Chondrocyte (in vitro differentiated cells): ENCODE measurements around the gene TIE1. TPM values are rescaled to one million over a fixed set of nuclear protein-coding genes. Genes with fewer than 3 reads are reported as not detected.
A peak's percentile ranks its signal among the peaks of the same experiment; 100 is the strongest.

Experiments
- DNase-seq: peaks from one replicate; pipeline ENCODE4 v3.0.0; 2021; ENCODE audit warnings: mixed read lengths, low spot score
- H3K27ac Mint-ChIP-seq: one replicate; pipeline ENCODE4 v1.8.0; 2021; ENCODE audit warnings: mild to moderate bottlenecking, moderate library complexity, mixed read lengths; ENCODE audit not compliant: unreplicated experiment
- H3K27me3 Mint-ChIP-seq: 2 replicates; pipeline ENCODE4 v1.8.0; 2021; ENCODE audit warnings: low read depth, mixed read lengths
- H3K36me3 Mint-ChIP-seq: 2 replicates; pipeline ENCODE4 v1.8.0; 2021; ENCODE audit warnings: low read depth, mixed read lengths
- H3K4me1 Mint-ChIP-seq: 2 replicates; pipeline ENCODE4 v1.8.0; 2021; ENCODE audit warnings: low read depth, mild to moderate bottlenecking, mixed read lengths
- H3K4me3 Mint-ChIP-seq: one replicate; pipeline ENCODE4 v1.8.0; 2021; ENCODE audit warnings: mild to moderate bottlenecking, moderate library complexity, mixed read lengths; ENCODE audit not compliant: unreplicated experiment
- H3K9me3 Mint-ChIP-seq: 2 replicates; pipeline ENCODE4 v1.8.0; 2021; ENCODE audit warnings: low read depth, mixed read lengths
- total RNA-seq: library from RNA; stranded (reverse); gene quantifications from 3 replicates; pipeline ENCODE4 v1.2.1, GENCODE V29; 2021
- TF ChIP-seq, protein P1 (sequence below): fragments of 200-600 bp; sonication (generic); IDR thresholded peaks from 2 replicates; pipeline ENCODE4 v1.5.0; 2021; ENCODE audit warnings: antibody characterized with exemption, mild to moderate bottlenecking, moderate library complexity

TIE1 gene
- total RNA-seq, 1 donor from 2014 or later, result not detected

DNA sequence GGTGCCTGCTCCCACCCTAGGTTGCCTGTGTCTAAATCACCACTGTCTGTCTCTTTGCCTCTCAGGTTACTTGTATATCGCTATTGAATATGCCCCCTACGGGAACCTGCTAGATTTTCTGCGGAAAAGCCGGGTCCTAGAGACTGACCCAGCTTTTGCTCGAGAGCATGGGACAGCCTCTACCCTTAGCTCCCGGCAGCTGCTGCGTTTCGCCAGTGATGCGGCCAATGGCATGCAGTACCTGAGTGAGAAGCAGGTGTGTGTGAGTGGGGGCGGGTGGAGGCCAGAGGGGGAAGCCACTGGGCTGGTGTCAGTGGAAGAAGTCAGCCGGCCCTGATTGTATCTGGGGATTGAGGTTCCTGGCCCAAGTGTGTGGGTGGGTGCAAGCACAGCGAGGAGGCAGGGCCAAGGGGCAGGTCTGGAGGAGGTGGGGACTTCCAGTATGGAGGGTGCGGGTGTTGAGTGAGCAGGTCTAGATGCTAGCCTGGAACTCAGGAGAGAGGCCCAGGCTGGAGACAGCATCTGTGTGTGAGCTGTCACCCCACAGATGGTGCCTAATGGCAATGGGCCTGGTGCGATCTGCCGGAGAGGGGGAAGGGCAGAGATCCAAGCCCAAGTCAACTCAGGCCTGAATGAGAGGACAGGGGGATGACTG is 17.2 kb downstream of the TIE1 start:
- TF ChIP-seq, protein P1, sequence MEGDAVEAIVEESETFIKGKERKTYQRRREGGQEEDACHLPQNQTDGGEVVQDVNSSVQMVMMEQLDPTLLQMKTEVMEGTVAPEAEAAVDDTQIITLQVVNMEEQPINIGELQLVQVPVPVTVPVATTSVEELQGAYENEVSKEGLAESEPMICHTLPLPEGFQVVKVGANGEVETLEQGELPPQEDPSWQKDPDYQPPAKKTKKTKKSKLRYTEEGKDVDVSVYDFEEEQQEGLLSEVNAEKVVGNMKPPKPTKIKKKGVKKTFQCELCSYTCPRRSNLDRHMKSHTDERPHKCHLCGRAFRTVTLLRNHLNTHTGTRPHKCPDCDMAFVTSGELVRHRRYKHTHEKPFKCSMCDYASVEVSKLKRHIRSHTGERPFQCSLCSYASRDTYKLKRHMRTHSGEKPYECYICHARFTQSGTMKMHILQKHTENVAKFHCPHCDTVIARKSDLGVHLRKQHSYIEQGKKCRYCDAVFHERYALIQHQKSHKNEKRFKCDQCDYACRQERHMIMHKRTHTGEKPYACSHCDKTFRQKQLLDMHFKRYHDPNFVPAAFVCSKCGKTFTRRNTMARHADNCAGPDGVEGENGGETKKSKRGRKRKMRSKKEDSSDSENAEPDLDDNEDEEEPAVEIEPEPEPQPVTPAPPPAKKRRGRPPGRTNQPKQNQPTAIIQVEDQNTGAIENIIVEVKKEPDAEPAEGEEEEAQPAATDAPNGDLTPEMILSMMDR, result no peak
- Mint-ChIP-seq H3K27me3 (no peaks in the 10 kb centered on the region), H3K27ac (no peak overlapping the region), H3K9me3 (no peaks in the 10 kb centered on the region), H3K4me1 (no peaks in the 10 kb centered on the region), H3K36me3 (no peaks in the 10 kb centered on the region), H3K4me3 (no peak overlapping the region)
- DNase-seq, result peak; percentile 66

GRCh38 chr1:43318831-43319230 is 18.0 kb downstream of the TIE1 start:
- no peak for DNase-seq
- H3K4me1 Mint-ChIP-seq, result no peaks in the 10 kb centered on the region
- no peak overlapping the region for H3K4me3 Mint-ChIP-seq
- H3K9me3 Mint-ChIP-seq, result no peaks in the 10 kb centered on the region
- H3K27me3 Mint-ChIP-seq, result no peaks in the 10 kb centered on the region
- no peak overlapping the region for H3K27ac Mint-ChIP-seq
- TF ChIP-seq, protein P1, result no peak
- no peaks in the 10 kb centered on the region for H3K36me3 Mint-ChIP-seq

GRCh38 chr1:43319288-43319687 is 18.5 kb downstream of the TIE1 start:
- H3K4me1 Mint-ChIP-seq, result no peaks in the 10 kb centered on the region
- no peaks in the 10 kb centered on the region for H3K36me3 Mint-ChIP-seq

DNA sequence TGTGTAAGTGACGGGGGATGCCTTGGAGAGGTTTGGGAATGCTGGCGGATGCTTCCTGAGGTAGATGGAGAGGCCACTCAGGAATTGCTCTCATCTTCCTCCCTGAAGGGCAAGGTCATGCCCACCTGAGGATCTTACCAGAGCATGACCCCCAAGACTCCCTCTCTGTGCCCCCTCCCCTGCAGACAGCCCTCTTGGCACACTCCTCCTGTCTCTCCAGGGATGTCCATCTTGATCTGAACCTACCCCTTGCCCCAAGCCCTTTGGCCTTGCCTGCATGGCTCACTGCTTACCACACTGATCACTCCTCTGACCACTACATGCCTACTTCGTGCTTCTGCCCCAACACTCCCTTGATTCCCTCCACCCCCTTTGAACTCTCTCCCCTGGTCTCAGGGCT is 19.0 kb downstream of the TIE1 start:
- no peak overlapping the region for H3K4me3 Mint-ChIP-seq
- peaks cover 6% of the 10 kb centered on the region for H3K9me3 Mint-ChIP-seq
- no peak overlapping the region for H3K27ac Mint-ChIP-seq
- no peaks in the 10 kb centered on the region for H3K27me3 Mint-ChIP-seq
- no peaks in the 10 kb centered on the region for H3K4me1 Mint-ChIP-seq
- no peaks in the 10 kb centered on the region for H3K36me3 Mint-ChIP-seq
- TF ChIP-seq, protein P1, result no peak
- DNase-seq, result no peak

More at GRCh38 chr1:43319288-43319687, 18.5 kb downstream of the TIE1 start:
- no peak for DNase-seq
- Mint-ChIP-seq H3K27ac (no peak overlapping the region), H3K27me3 (no peaks in the 10 kb centered on the region), H3K4me3 (no peak overlapping the region), H3K9me3 (peaks cover 2% of the 10 kb centered on the region)
- TF ChIP-seq, protein P1, result no peak

GRCh38 chr1:43321331-43321891 is 20.6 kb downstream of the TIE1 start:
- TF ChIP-seq, protein P1, result no peak
- Mint-ChIP-seq H3K36me3 (peaks cover 4% of the 10 kb centered on the region), H3K4me3 (no peak overlapping the region), H3K27ac (no peak overlapping the region), H3K9me3 (peaks cover 17% of the 10 kb centered on the region), H3K27me3 (no peaks in the 10 kb centered on the region), H3K4me1 (no peaks in the 10 kb centered on the region)
- no peak for DNase-seq
